Fibroblast of lung (primary cell): ENCODE measurements around the gene HKDC1. TPM values are rescaled to one million over a fixed set of nuclear protein-coding genes. Genes with fewer than 3 reads are reported as not detected.

ENCODE experiments used
- DNase-seq, 2 donors: peaks; one replicate each; pipeline versions ENCODE4 v3.0.0 to v3.0.0-alpha.2; 2010; ENCODE audit warnings: low read depth in 2 of 2
- H2AFZ ChIP-seq: 2 replicates; pipeline ENCODE4 v1.5.1; 2012; ENCODE audit warnings: low read length, control low read depth, inconsistent platforms
- H3K27ac ChIP-seq: 2 replicates; pipeline ENCODE4 v1.5.1; 2011; ENCODE audit warnings: low read length, control low read depth; ENCODE audit not compliant: insufficient read depth
- H3K27me3 ChIP-seq: 2 replicates; pipeline ENCODE4 v1.5.1; 2011; ENCODE audit warnings: mild to moderate bottlenecking, low read length; ENCODE audit not compliant: control insufficient read depth, insufficient read depth
- H3K36me3 ChIP-seq: 2 replicates; pipeline ENCODE4 v1.5.1; 2011; ENCODE audit warnings: low read length; ENCODE audit not compliant: control insufficient read depth, insufficient read depth
- H3K4me1 ChIP-seq: 2 replicates; pipeline ENCODE4 v1.5.1; 2011; ENCODE audit warnings: low read length; ENCODE audit not compliant: control insufficient read depth, insufficient read depth; ENCODE audit errors: extremely low read depth
- H3K4me2 ChIP-seq: 2 replicates; pipeline ENCODE4 v1.5.1; 2011; ENCODE audit warnings: low read length, control low read depth; ENCODE audit not compliant: insufficient read depth; ENCODE audit errors: extremely low read depth
- H3K4me3 ChIP-seq, 4 experiments: fragments of 200-600 bp in 1 of 4; sonication (generic) in 1 of 4; replicated peaks in 1 of 4; 2 replicates each; pipeline ENCODE4 v1.5.1; 2011 to 2016; ENCODE audit warnings: low read length in 4 of 4, low read depth in 3 of 4, mild to moderate bottlenecking in 3 of 4, control low read depth in 2 of 4, inconsistent platforms in 1 of 4, mixed read lengths in 1 of 4; ENCODE audit not compliant: insufficient read depth in 1 of 4; ENCODE audit errors: control extremely low read depth in 1 of 4
- H3K79me2 ChIP-seq: 2 replicates; pipeline ENCODE4 v1.5.1; 2012; ENCODE audit warnings: mild to moderate bottlenecking, low read length, inconsistent platforms; ENCODE audit not compliant: control insufficient read depth, insufficient read depth
- H3K9ac ChIP-seq: 2 replicates; pipeline ENCODE4 v1.5.1; 2011; ENCODE audit warnings: mild to moderate bottlenecking, low read length, control low read depth; ENCODE audit not compliant: insufficient read depth
- H3K9me3 ChIP-seq: 2 replicates; pipeline ENCODE4 v1.5.1; 2012; ENCODE audit warnings: low read depth, low read length; ENCODE audit not compliant: control insufficient read depth, insufficient read depth
- H4K20me1 ChIP-seq: 2 replicates; pipeline ENCODE4 v1.5.1; 2011; ENCODE audit warnings: low read length; ENCODE audit not compliant: control insufficient read depth, insufficient read depth; ENCODE audit errors: extremely low read depth
- CTCF ChIP-seq, 2 donors: IDR thresholded peaks in 1 of 2; conservative IDR thresholded peaks in 1 of 2; 1 replicate in 1 of 2; 2 replicates in 1 of 2; pipeline ENCODE4 v1.5.1; 2011 to 2012; ENCODE audit warnings: low read length in 2 of 2, control low read depth in 1 of 2, inconsistent platforms in 1 of 2, low read depth in 1 of 2, mild to moderate bottlenecking in 1 of 2
- EZH2 ChIP-seq: IDR thresholded peaks from 2 replicates; pipeline ENCODE4 v1.5.1; 2012; ENCODE audit warnings: low read length, control low read depth, mild to moderate bottlenecking; ENCODE audit errors: missing control alignments
- polyA plus RNA-seq, 2 donors: library from polyadenylated mRNA; depleted of rRNA in 1 of 2; stranded (reverse) in 1 of 2; unstranded in 1 of 2; fragments of >200 nt; gene quantifications; 2 replicates each; pipeline ENCODE4 v1.2.1, GENCODE V29; 2011 to 2012; ENCODE audit warnings: missing spikeins in 1 of 2
- total RNA-seq: library from RNA; depleted of rRNA; stranded (reverse); fragments of >200 nt; gene quantifications from 2 replicates; pipeline ENCODE4 v1.2.1, GENCODE V29; 2014

Gene HKDC1
- total and polyA plus RNA-seq, 2 donors (not counting 1 experiment from before 2014, with no cell fraction given) = 0.12 to 1.8 TPM

GRCh38 chr10:69253171-69253570 lies 33.0 kb downstream of the HKDC1 start:
- no peaks in the 10 kb centered on the region for H3K4me1 ChIP-seq
- peaks cover 2% of the 10 kb centered on the region for H3K27me3 ChIP-seq
- no peaks in the 10 kb centered on the region for H4K20me1 ChIP-seq
- no peak overlapping the region for H3K27ac ChIP-seq
- no peak overlapping the region for H3K9ac ChIP-seq
- no peak overlapping the region for H2AFZ ChIP-seq
- H3K4me3 ChIP-seq = no peak overlapping the region
- H3K9me3 ChIP-seq = no peaks in the 10 kb centered on the region
- no peak for DNase-seq
- H3K4me2 ChIP-seq = no peak overlapping the region
- TF ChIP-seq CTCF (conservative IDR thresholded peaks at IDR 0.05 in 1 of 2, IDR thresholded peaks at IDR 0.05 in 1 of 2; ENCODE audit: low read depth in 1 of 2, low read length in 2 of 2) = no peak
- no peak for TF ChIP-seq EZH2
- no peaks in the 10 kb centered on the region for H3K36me3 ChIP-seq
- H3K79me2 ChIP-seq = no peaks in the 10 kb centered on the region

- TF ChIP-seq CTCF (conservative IDR thresholded peaks at IDR 0.05 in 1 of 2, IDR thresholded peaks at IDR 0.05 in 1 of 2; ENCODE audit: low read depth in 1 of 2, low read length in 2 of 2) (no peak), EZH2 (no peak)
- no peak overlapping the region for H2AFZ ChIP-seq
- no peak for DNase-seq
- H4K20me1 ChIP-seq = no peaks in the 10 kb centered on the region
- H3K4me3 ChIP-seq = no peak overlapping the region
- H3K36me3 ChIP-seq = no peaks in the 10 kb centered on the region
- H3K9me3 ChIP-seq = no peaks in the 10 kb centered on the region
- H3K27me3 ChIP-seq = peaks cover 2% of the 10 kb centered on the region
- H3K79me2 ChIP-seq = no peaks in the 10 kb centered on the region
- H3K9ac ChIP-seq = no peak overlapping the region
- no peak overlapping the region for H3K27ac ChIP-seq
- no peaks in the 10 kb centered on the region for H3K4me1 ChIP-seq
- no peak overlapping the region for H3K4me2 ChIP-seq
These were observed 34.7 kb downstream of the HKDC1 start for GRCh38 chr10:69254877-69255276.

- no peak for DNase-seq
- Histone ChIP-seq H3K27ac (no peak overlapping the region), H2AFZ (no peak overlapping the region), H3K9ac (no peak overlapping the region), H3K4me3 (no peak overlapping the region), H3K27me3 (peaks cover 9% of the 10 kb centered on the region), H3K36me3 (no peaks in the 10 kb centered on the region), H3K79me2 (no peaks in the 10 kb centered on the region), H3K4me2 (no peak overlapping the region), H4K20me1 (no peaks in the 10 kb centered on the region), H3K4me1 (no peaks in the 10 kb centered on the region), H3K9me3 (no peaks in the 10 kb centered on the region)
- TF ChIP-seq EZH2 = no peak
- TF ChIP-seq CTCF (conservative IDR thresholded peaks at IDR 0.05 in 1 of 2, IDR thresholded peaks at IDR 0.05 in 1 of 2; ENCODE audit: low read depth in 1 of 2, low read length in 2 of 2) = no peak
These were observed 39.6 kb downstream of the HKDC1 start for GRCh38 chr10:69259547-69260243.
